Right ventricle myocardium superior (tissue), 1 donor: ENCODE measurements around the gene GJA5. TPM values are rescaled to one million over a fixed set of nuclear protein-coding genes. Genes with fewer than 3 reads are reported as not detected.

Source experiments
- ATAC-seq: fragments of 200-7000 bp; cut with Tn5 transposase; one replicate; pipeline ENCODE4 v1.9.1; 2020; ENCODE audit warnings: mild to moderate bottlenecking; ENCODE audit not compliant: poor library complexity
- DNase-seq: peaks from one replicate; pipeline ENCODE4 v3.0.0-alpha.2; 2020
- intact Hi-C: fragments of 100-400 bp; cut with DNase I; formaldehyde crosslinking; loops from one replicate; pipeline ENCODE4 v1.11.2; 2022
- long read RNA-seq: library from polyadenylated mRNA; unstranded; transcript quantifications from one replicate; pipeline ENCODE4 v2.0.0, GENCODE V29; 2021
- total RNA-seq: library from RNA; stranded (reverse); fragmentation: NEBNext Ultra II Directional; extraction: Animal tissue kit (Norgen Biotek cat#: 25700); gene quantifications from one replicate; pipeline ENCODE4 v1.2.1, GENCODE V29; 2021
- donor health status: DM: no; HTN: yes; CAD: no; lungs with severe emphysema.

Gene GJA5
- 8.1 TPM for total RNA-seq
- long read RNA-seq, transcript GJA5-203 (2 exons, 3,183 nt), result major isoform, 9 of 19 reads
- long read RNA-seq, partial matches to known transcripts, result 0 of 19 reads
- long read RNA-seq, other reads (novel, unspliced or antisense), result 10 of 19 reads

GRCh38 chr1:147760481-147761260 lies at the start of gene GJA5:
Gene GJA5, minus strand, starts transcription at chr1:147760602. Its CDS starts 1,364 bp downstream, at chr1:147759238.
- DNase-seq (no peak), ATAC-seq (no peak)
- intact Hi-C loops, result no loop called here

GRCh38 chr1:147809236-147809635 lies 48.8 kb upstream of the GJA5 start:
- ATAC-seq, result no peak
- DNase-seq, result no peak
- intact Hi-C loops, result no loop called here

- DNase-seq (no peak), ATAC-seq (no peak)
- intact Hi-C loops, result no loop called here
Measured at GRCh38 chr1:147808025-147808424, 47.6 kb upstream of the GJA5 start.

GRCh38 chr1:147807405-147807804 lies 47.0 kb upstream of the GJA5 start:
- DNase-seq (no peak), ATAC-seq (no peak)
- intact Hi-C loops, result no loop called here

GRCh38 chr1:147804942-147805723 lies 44.7 kb upstream of the GJA5 start:
- intact Hi-C loops, result no loop called here
- ATAC-seq (no peak), DNase-seq (no peak)

GRCh38 chr1:147800804-147801203 lies 40.4 kb upstream of the GJA5 start:
- intact Hi-C loops, result no loop called here
- ATAC-seq (no peak), DNase-seq (no peak)

GRCh38 chr1:147798731-147799130 lies 38.3 kb upstream of the GJA5 start:
- no peak for DNase-seq
- intact Hi-C loops, result no loop called here
- no peak for ATAC-seq

GRCh38 chr1:147794570-147794969 lies 34.2 kb upstream of the GJA5 start:
- DNase-seq (peak; percentile 53), ATAC-seq (peak; percentile 88)
- intact Hi-C loops, result no loop called here

- no peak for DNase-seq
- no peak for ATAC-seq
- intact Hi-C loops, result no loop called here
Measured at GRCh38 chr1:147791876-147792275, 31.5 kb upstream of the GJA5 start.

GRCh38 chr1:147787765-147788164 lies 27.4 kb upstream of the GJA5 start:
- peak; percentile 65 for ATAC-seq
- intact Hi-C loops, result no loop called here
- no peak for DNase-seq

GRCh38 chr1:147786536-147786935 lies 26.1 kb upstream of the GJA5 start:
- intact Hi-C loops, result no loop called here
- ATAC-seq (no peak), DNase-seq (no peak)

GRCh38 chr1:147785794-147786506 lies 25.5 kb upstream of the GJA5 start:
- intact Hi-C loops, result no loop called here
- ATAC-seq (no peak), DNase-seq (no peak)

GRCh38 chr1:147784941-147785340 lies 24.5 kb upstream of the GJA5 start:
- ATAC-seq (no peak), DNase-seq (no peak)
- intact Hi-C loops, result no loop called here

- DNase-seq (no peak), ATAC-seq (peak; percentile 20)
- intact Hi-C loops, result no loop called here
Measured at GRCh38 chr1:147781056-147781471, 20.7 kb upstream of the GJA5 start.

GRCh38 chr1:147777694-147778093 lies 17.3 kb upstream of the GJA5 start:
- no peak for DNase-seq

GRCh38 chr1:147773215-147773715 lies 12.9 kb upstream of the GJA5 start:
- no peak for DNase-seq
- intact Hi-C loops, result no loop called here
- ATAC-seq, result no peak

More at GRCh38 chr1:147777694-147778093, 17.3 kb upstream of the GJA5 start:
- intact Hi-C loops, result no loop called here
- ATAC-seq, result no peak

- DNase-seq (no peak), ATAC-seq (no peak)
- intact Hi-C loops, result no loop called here
Measured at GRCh38 chr1:147772570-147772969, 12.2 kb upstream of the GJA5 start.

GRCh38 chr1:147771226-147772125 lies 11.1 kb upstream of the GJA5 start:
- peak; percentile 82 for DNase-seq
- ATAC-seq, result peak; percentile 98
- intact Hi-C loops, result no loop called here
